PC-3 (cell line): Measurements from ENCODE around the gene CLUH. TPM values are rescaled to one million over a fixed set of nuclear protein-coding genes. Genes with fewer than 3 reads are reported as not detected.
A peak's percentile ranks its signal among the peaks of the same experiment; 100 is the strongest.
"Not testable (repeated sequence)": the region's sequence is repeated elsewhere in the genome, so short reads cannot be mapped to it uniquely, and the experiment has no call there.

Experiments used
- ATAC-seq: fragments of 200-7000 bp; cut with Tn5 transposase; 2 replicates; pipeline ENCODE4 v1.9.1; 2020; ENCODE audit warnings: mild to moderate bottlenecking, moderate library complexity
- BruUV-seq: library from RNA; stranded (reverse); fragments of 400-500 nt; replicated peaks from 2 replicates; lab custom pipeline; 2021; lab: Mats Ljungman, UMichigan
- CTCF ChIA-PET: fragments of 300-600 bp; sonication (Branson Sonifier 250); formaldehyde crosslinking; loops from one replicate; lab custom pipeline; 2022; ENCODE audit warnings: antibody characterized with exemption; lab: Charles Lee
- POLR2A ChIA-PET: fragments of 300-600 bp; sonication (Branson Sonifier 250); formaldehyde crosslinking; loops from one replicate; lab custom pipeline; 2022; ENCODE audit warnings: antibody characterized with exemption; ENCODE audit not compliant: unreplicated experiment; lab: Charles Lee
- DNase-seq: peaks from one replicate; pipeline ENCODE4 v3.0.0-alpha.2; 2015
- H2AFZ ChIP-seq: fragments of 300-600 bp; sonication (generic); 2 replicates; pipeline ENCODE4 v1.6.0; 2016; ENCODE audit warnings: antibody characterized with exemption, low read length
- H3F3A ChIP-seq: fragments of 300-600 bp; sonication (generic); one replicate; pipeline ENCODE4 v1.6.0; 2017; ENCODE audit warnings: antibody characterized with exemption, low read length, control low read depth, mild to moderate bottlenecking; ENCODE audit not compliant: unreplicated experiment
- H3K27ac ChIP-seq: fragments of 300-600 bp; sonication (generic); 2 replicates; pipeline ENCODE4 v1.5.1; 2016; ENCODE audit warnings: mild to moderate bottlenecking, low read length
- H3K27me3 ChIP-seq: fragments of 300-600 bp; sonication (generic); 2 replicates; pipeline ENCODE4 v1.6.1; 2016; ENCODE audit warnings: low read length, mixed read lengths
- H3K36me3 ChIP-seq: fragments of 300-600 bp; sonication (generic); 2 replicates; pipeline ENCODE4 v1.6.1; 2016; ENCODE audit warnings: low read depth, mixed run types, low read length, mixed read lengths
- H3K4me1 ChIP-seq: fragments of 300-600 bp; sonication (generic); 2 replicates; pipeline ENCODE4 v1.5.1; 2016; ENCODE audit warnings: low read length; ENCODE audit not compliant: insufficient read depth
- H3K4me2 ChIP-seq: fragments of 300-600 bp; sonication (generic); 2 replicates; pipeline ENCODE4 v1.6.0; 2016; ENCODE audit warnings: low read length
- H3K4me3 ChIP-seq: fragments of 300-600 bp; sonication (generic); 2 replicates; pipeline ENCODE4 v1.5.1; 2016; ENCODE audit warnings: mild to moderate bottlenecking, low read length, mixed read lengths
- H3K79me2 ChIP-seq: fragments of 300-600 bp; sonication (generic); 2 replicates; pipeline ENCODE4 v1.6.1; 2017; ENCODE audit warnings: low read length, mixed read lengths
- H3K9ac ChIP-seq: fragments of 300-600 bp; sonication (generic); 2 replicates; pipeline ENCODE4 v1.6.0; 2016; ENCODE audit warnings: mild to moderate bottlenecking, low read length
- H3K9me2 ChIP-seq: fragments of 300-600 bp; sonication (generic); replicated peaks from 2 replicates; pipeline ENCODE4 v1.6.1; 2016; ENCODE audit warnings: mixed run types, low read length, mixed read lengths
- H3K9me3 ChIP-seq: fragments of 300-600 bp; sonication (generic); 2 replicates; pipeline ENCODE4 v1.6.1; 2016; ENCODE audit warnings: low read length, mixed read lengths
- H4K20me1 ChIP-seq: fragments of 300-600 bp; sonication (generic); 2 replicates; pipeline ENCODE4 v1.6.1; 2016; ENCODE audit warnings: low read length, mixed read lengths
- CTCF ChIP-seq: fragments of 300-600 bp; sonication (generic); conservative IDR thresholded peaks from 2 replicates; pipeline ENCODE4 v1.5.1; 2017; ENCODE audit warnings: antibody characterized with exemption, low read depth, mild to moderate bottlenecking, low read length
- EZH2 ChIP-seq: fragments of 300-600 bp; sonication (generic); IDR thresholded peaks from one replicate; pipeline ENCODE4 v1.6.1; 2017; ENCODE audit warnings: antibody characterized with exemption, mild to moderate bottlenecking, low read length; ENCODE audit not compliant: unreplicated experiment
- EZH2phosphoT487 ChIP-seq: fragments of 300-600 bp; sonication (generic); IDR thresholded peaks from 2 replicates; pipeline ENCODE4 v1.6.1; 2018; ENCODE audit warnings: mild to moderate bottlenecking, antibody characterized with exemption, low read length, borderline replicate concordance
- intact Hi-C: fragments of 100-400 bp; cut with micrococcal nuclease; formaldehyde crosslinking; loops from 2 replicates; pipeline ENCODE4 v1.9.0; 2023
- total RNA-seq: library from RNA; depleted of rRNA; stranded (reverse); fragments of >200 nt; gene quantifications from 2 replicates; pipeline ENCODE4 v1.2.3, GENCODE V29; 2014

The CLUH gene
- total RNA-seq, 1 experiment from 2014 or later: 108 TPM

GRCh38 chr17:2682176-2682938 lies 29.2 kb downstream of the CLUH start:
- ATAC-seq: no peak

GRCh38 chr17:2681650-2682049 lies 29.9 kb downstream of the CLUH start:
- ChIA-PET CTCF (no interaction called here), POLR2A (no interaction called here)
- Histone ChIP-seq H3K36me3 (peaks cover 5% of the 10 kb centered on the region; the same call in 1 of the 2 replicates), H3K27ac (no peak overlapping the region), H3K4me2 (no peak overlapping the region), H3K79me2 (no peaks in the 10 kb centered on the region), H3K27me3 (no peaks in the 10 kb centered on the region), H4K20me1 (no peaks in the 10 kb centered on the region), H3F3A (peaks cover 5% of the 10 kb centered on the region), H3K4me3 (no peak overlapping the region), H3K4me1 (0 out of 2 replicates have a peak, but pooled peaks cover 8% of the 10 kb centered on the region), H3K9ac (no peak overlapping the region), H2AFZ (no peak overlapping the region), H3K9me2 (no peaks in the 10 kb centered on the region), H3K9me3 (no peaks in the 10 kb centered on the region)
- TF ChIP-seq EZH2: no peak
- TF ChIP-seq EZH2phosphoT487: no peak
- no peak for TF ChIP-seq CTCF
- DNase-seq (no peak), ATAC-seq (no peak)
- BruUV-seq: no TSS peak
- intact Hi-C loops: no loop called here

More at GRCh38 chr17:2682176-2682938, 29.2 kb downstream of the CLUH start:
- Histone ChIP-seq H3K36me3 (peaks cover 5% of the 10 kb centered on the region; the same call in 1 of the 2 replicates), H3K79me2 (no peaks in the 10 kb centered on the region), H2AFZ (no peak overlapping the region), H3K4me1 (0 out of 2 replicates have a peak, but pooled peaks cover 8% of the 10 kb centered on the region), H3K27me3 (no peaks in the 10 kb centered on the region), H3K9me3 (no peaks in the 10 kb centered on the region), H3F3A (peaks cover 5% of the 10 kb centered on the region), H3K4me3 (no peak overlapping the region), H3K4me2 (no peak overlapping the region), H3K27ac (no peak overlapping the region), H3K9ac (no peak overlapping the region), H4K20me1 (no peaks in the 10 kb centered on the region), H3K9me2 (no peaks in the 10 kb centered on the region)
- intact Hi-C loops: no loop called here
- ChIA-PET POLR2A (no interaction called here), CTCF (no interaction called here)
- TF ChIP-seq EZH2 (no peak), CTCF (no peak), EZH2phosphoT487 (no peak)
- BruUV-seq: no TSS peak
- peak; percentile 8 for DNase-seq

- Histone ChIP-seq H3F3A (peaks cover 5% of the 10 kb centered on the region), H3K4me2 (no peak overlapping the region), H3K9me3 (no peaks in the 10 kb centered on the region), H4K20me1 (no peaks in the 10 kb centered on the region), H2AFZ (no peak overlapping the region), H3K27ac (no peak overlapping the region), H3K9ac (no peak overlapping the region), H3K9me2 (no peaks in the 10 kb centered on the region), H3K27me3 (no peaks in the 10 kb centered on the region), H3K4me1 (0 out of 2 replicates have a peak, but pooled peaks cover 8% of the 10 kb centered on the region), H3K4me3 (no peak overlapping the region), H3K36me3 (peaks cover 10% of the 10 kb centered on the region; the same call in 1 of the 2 replicates), H3K79me2 (no peaks in the 10 kb centered on the region)
- POLR2A ChIA-PET: no interaction called here
- no peak for ATAC-seq
- no peak for DNase-seq
- BruUV-seq: no TSS peak
- TF ChIP-seq CTCF: no peak
- no peak for TF ChIP-seq EZH2
- TF ChIP-seq EZH2phosphoT487: no peak
- CTCF ChIA-PET: no interaction called here
- intact Hi-C loops: no loop called here
Observed at GRCh38 chr17:2680961-2681360, 30.6 kb downstream of the CLUH start.

GRCh38 chr17:2679247-2679646 lies 32.3 kb downstream of the CLUH start:
- H3F3A ChIP-seq, DNase-seq, H3K27ac ChIP-seq, H3K4me1 ChIP-seq, H3K9me2 ChIP-seq, H3K79me2 ChIP-seq, H4K20me1 ChIP-seq, CTCF ChIA-PET, POLR2A ChIA-PET, H3K4me2 ChIP-seq, H2AFZ ChIP-seq, ATAC-seq, H3K9ac ChIP-seq, BruUV-seq, H3K9me3 ChIP-seq, H3K27me3 ChIP-seq, H3K4me3 ChIP-seq: not testable (repeated sequence)
- intact Hi-C loops: loop anchor here (10.0 kb wide), 1 partner anchor 164 kb away; the partner anchor contains the start of gene METTL16
- peaks cover 10% of the 10 kb centered on the region; the same call in 1 of the 2 replicates for H3K36me3 ChIP-seq
